ENCODE data around the gene PLD1.

The PLD1 gene

DNA sequence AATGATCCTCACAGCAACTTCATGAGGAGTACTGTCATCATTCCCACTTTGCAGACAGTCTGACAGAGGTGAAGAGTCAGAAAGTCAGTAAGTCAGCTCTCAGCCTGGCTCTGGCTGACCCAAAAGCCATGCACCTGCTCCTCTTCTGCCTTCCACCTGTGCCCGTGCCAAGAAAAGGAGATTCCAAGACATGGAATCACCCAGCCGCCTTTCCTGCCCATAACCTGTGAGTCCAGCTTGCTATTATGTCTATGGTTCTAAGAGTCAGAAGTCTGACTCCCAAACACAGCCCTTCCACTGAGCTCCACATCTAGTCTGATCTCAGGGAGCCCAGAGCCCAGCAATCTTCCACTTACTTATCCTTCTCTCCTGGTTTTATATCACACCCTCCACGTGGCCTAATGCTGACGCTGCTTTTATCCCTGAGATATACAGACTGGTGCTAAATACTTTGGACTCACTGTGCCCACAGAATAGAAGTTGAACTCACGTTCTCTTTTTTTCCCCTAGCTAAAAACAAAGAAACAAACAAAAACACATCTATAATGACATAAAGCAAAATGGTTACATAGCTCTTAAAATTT is 66.0 kb downstream of the PLD1 start:
- DNase-seq, result no peak

DNA sequence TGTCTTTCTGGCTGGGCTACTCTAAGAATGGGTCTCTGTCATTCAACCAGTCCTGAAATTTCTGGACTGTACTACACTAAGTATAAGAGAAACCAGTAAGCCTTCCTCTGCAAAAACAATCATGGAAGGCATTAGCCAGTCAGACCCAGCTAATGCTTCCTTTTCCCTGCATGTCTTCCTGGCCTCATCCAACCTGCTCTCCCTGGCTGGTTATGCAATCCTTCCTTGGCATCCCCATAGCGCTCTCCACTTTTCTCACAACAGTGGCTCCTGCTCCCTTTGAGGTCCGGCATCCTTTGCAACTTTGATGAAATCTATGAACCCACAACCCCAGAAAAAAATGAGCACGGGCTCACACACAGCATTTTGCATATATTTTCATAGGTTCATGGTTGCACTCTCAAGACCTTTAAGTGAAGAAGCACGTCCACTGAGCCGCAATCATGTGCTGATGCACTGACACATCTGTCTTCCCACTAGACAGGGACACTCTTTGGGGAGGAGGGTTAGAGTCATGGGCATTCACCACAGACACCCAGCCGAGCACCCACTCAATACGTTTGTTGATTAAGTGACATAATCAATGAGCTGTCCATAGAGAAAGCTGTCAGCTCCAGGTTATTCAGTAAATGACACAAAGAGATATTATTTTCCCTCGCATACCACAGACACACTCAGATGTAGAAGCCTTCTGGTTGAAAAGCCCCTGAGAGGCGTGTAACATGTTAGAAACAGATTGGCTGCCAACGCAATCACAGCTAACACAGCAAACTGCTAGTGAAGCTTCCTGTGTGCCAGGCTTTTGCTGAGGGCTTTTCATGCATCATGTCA is 66.7 kb downstream of the PLD1 start:
- no peak for DNase-seq

DNA sequence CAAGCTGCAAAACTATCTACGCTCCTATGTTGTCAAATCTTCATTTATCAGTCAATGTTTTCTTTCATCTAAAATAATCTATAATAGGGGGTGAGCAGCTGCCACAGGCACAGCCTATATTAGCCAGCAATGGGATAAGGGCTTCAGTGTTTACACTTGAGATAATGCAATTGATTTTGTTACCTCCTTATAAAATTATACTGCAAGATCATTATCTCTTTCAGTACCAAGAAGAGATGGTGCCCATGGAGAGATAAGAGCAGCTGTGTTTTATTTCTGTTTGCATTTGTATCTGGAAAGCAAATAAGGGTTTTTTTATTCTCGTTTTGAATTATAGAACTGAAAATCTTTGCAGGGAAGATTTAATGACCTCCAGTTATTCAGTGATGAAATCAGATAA is 68.9 kb downstream of the PLD1 start:
- peak; percentile 86 for DNase-seq

DNA sequence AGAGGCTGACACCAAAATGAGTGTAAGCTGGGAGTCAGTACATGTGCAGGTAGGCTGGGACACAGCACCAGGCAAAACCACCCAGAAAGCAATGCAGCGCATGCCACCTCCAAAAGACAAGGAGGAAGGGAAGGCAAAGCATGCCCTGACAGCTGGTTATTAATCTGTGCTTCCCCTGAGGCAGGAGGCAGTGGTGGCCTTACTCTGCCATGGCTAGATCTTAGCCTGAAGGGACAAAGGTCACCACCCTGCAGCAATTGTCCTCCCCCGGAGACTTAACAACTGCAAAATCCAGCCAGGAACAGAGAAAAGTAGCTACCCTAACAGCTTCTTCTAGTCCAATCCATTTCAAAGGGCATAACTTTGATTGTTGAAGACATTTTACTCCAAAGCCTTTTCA is 73.7 kb downstream of the PLD1 start:
- DNase-seq, result no peak

DNA sequence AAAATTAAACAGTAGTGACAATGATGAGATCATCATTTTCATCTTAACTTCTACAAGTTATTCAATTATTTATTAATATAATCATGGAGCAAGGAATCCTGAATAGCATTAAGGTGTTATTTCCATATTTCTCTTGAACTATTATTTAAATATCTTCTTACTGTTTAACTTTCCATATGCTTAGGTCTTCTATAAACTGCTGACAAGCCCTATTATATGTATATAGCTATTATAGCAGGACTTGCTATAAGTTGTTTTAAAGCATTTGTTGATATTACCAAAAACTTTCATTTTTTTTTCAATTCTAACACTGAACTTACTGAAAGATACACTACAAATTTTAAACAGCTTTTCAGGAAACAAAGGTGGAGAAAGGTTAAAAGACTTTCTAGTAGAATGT is 76.7 kb downstream of the PLD1 start:
- DNase-seq, result no peak

GRCh38 chr3:171732756-171733155 is 77.5 kb downstream of the PLD1 start:
- no peak for DNase-seq

DNA sequence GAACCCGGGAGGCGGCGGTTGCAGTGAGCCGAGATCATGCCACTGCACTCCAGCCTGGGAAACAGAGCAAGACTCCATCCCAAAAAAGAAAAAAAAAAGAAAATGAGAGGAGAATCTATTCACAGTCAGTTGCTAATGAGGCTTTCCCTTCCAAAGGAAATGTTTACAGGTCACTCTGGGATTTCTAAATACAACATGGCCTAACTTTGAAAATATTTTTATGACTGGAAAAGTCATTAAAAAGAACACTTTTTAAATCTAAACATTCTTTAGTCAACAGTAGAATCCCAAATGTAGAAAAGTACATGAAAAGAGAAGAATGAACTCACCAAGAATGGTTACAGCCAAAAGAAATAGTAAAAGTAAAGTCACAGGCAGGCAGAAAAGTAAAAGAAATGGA is 78.6 kb downstream of the PLD1 start:
- DNase-seq, result no peak

- DNase-seq, result no peak
These were observed 80.6 kb downstream of the PLD1 start for GRCh38 chr3:171729452-171730334.

- DNase-seq, result no peak
These were observed 83.0 kb downstream of the PLD1 start for GRCh38 chr3:171727288-171727687.

- DNase-seq, result no peak
These were observed 91.6 kb downstream of the PLD1 start for GRCh38 chr3:171718493-171719185.

GRCh38 chr3:171715155-171715554 is 95.1 kb downstream of the PLD1 start:
- no peak for DNase-seq

- DNase-seq, result no peak
These were observed 97.9 kb downstream of the PLD1 start for GRCh38 chr3:171712171-171712938.

DNA sequence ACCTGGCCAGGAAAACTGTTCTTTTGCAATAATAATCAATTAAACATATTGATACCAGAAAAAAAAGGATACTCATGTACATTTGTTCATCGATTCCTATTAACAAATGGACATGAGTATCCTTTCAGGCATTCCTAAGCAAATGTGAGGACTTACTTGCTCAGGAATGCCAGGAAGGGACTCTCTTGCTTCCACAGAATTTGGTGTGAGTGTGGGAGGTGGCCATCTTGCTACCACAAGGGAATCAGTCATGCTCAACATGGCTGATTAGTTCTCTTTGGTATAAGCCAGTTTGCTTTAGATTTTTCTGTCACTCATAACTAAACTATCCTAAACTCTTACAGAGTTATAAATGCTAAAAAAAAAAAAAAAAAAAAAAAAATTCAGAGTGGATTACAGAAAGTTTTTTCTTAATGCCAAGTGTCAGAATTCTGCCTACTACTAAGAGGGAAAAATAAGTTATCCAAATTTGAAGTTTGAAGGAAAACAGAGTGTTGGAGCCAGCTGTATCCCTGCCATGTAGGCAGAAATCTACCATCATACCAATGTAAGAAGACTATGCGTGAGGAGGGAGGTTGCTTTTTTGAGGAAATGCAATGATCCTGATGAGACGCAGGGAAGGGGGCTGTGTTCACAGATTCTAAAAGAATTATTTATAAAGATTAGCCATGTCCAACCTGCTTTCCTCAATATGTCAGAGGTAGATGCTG is 98.7 kb downstream of the PLD1 start:
- DNase-seq, result no peak

GRCh38 chr3:171710359-171710758 is 99.9 kb downstream of the PLD1 start:
- no peak for DNase-seq

- DNase-seq, result no peak
These were observed 105.5 kb downstream of the PLD1 start for GRCh38 chr3:171704814-171705213.

GRCh38 chr3:171704002-171704401 is 106.3 kb downstream of the PLD1 start:
- DNase-seq, result no peak

- no peak for DNase-seq
These were observed 107.1 kb downstream of the PLD1 start for GRCh38 chr3:171703144-171703543.

- no peak for DNase-seq
These were observed 109.6 kb downstream of the PLD1 start for GRCh38 chr3:171700653-171701052.

GRCh38 chr3:171700157-171700556 is 110.1 kb downstream of the PLD1 start:
- no peak for DNase-seq

DNA sequence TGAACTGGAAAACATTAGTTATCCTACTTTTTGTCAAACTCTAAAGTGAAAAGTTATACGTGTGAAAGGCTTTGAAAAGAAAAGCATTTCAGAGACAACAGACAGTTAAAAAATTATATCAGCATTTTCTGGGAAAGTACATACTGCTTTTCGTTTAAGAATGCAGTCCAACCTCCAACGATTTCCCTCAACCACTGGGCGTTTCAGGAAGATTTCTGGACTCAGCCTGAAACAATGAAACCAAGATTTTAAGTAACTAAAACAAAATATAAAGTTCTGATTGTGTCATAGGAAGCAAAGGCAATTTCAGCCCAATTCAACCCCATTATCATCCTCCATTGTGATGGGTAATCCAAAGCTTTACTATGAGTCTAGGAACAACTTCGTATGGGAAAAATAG is 110.7 kb downstream of the PLD1 start:
- no peak for DNase-seq

GRCh38 chr3:171696805-171697204 is 113.5 kb downstream of the PLD1 start:
- DNase-seq, result no peak

- no peak for DNase-seq
These were observed 114.9 kb downstream of the PLD1 start for GRCh38 chr3:171695426-171695825.
